Measurements from ENCODE around the gene NIPAL4. TPM values are rescaled to one million over a fixed set of nuclear protein-coding genes. Genes with fewer than 3 reads are reported as not detected.

The NIPAL4 gene
- total RNA-seq, 2 donors from 2014 or later: 0.12 to 1.8 TPM

Other genes with a start within 250 kb of the NIPAL4 start
- 10 to 100 TPM; 18.1 to 27.6 TPM for gene CYFIP2, start 194.1 kb upstream of the NIPAL4 start, total RNA-seq
- 10 to 100 TPM; 19.0 to 57.5 TPM for gene ADAM19, start 115.6 kb downstream of the NIPAL4 start, total RNA-seq
- under 1 TPM; 0.37 to 0.44 TPM for gene SOX30, start 192.2 kb downstream of the NIPAL4 start, total RNA-seq
- gene C5orf52, start 211.3 kb downstream of the NIPAL4 start, total RNA-seq: not detected

Data from left cardiac atrium (tissue), 2 donors.